Brain pericyte (primary cell): ENCODE results near the gene MBOAT7.
"Not testable (repeated sequence)": the region's sequence is repeated elsewhere in the genome, so short reads cannot be mapped to it uniquely, and the experiment has no call there.

Experiments used
- DNase-seq: peaks from one replicate; pipeline ENCODE4 v3.0.0-alpha.2; 2012; ENCODE audit warnings: low read depth, low spot score

The MBOAT7 gene

GRCh38 chr19:54209058-54209810 lies 19.9 kb upstream of the MBOAT7 start:
- DNase-seq: no peak

- DNase-seq: no peak
Observed at GRCh38 chr19:54208784-54209057, 19.3 kb upstream of the MBOAT7 start.

- DNase-seq: no peak
Observed at GRCh38 chr19:54207983-54208783, 18.8 kb upstream of the MBOAT7 start.

GRCh38 chr19:54207676-54207982 lies 18.2 kb upstream of the MBOAT7 start:
- no peak for DNase-seq

GRCh38 chr19:54207193-54207592 lies 17.8 kb upstream of the MBOAT7 start:
- DNase-seq: not testable (repeated sequence)

- DNase-seq: no peak
Observed at GRCh38 chr19:54206831-54207177, 17.4 kb upstream of the MBOAT7 start.

GRCh38 chr19:54206030-54206830 lies 16.9 kb upstream of the MBOAT7 start:
- no peak for DNase-seq

GRCh38 chr19:54204767-54205468 lies 15.5 kb upstream of the MBOAT7 start:
- no peak for DNase-seq

GRCh38 chr19:54203151-54203611 lies 13.8 kb upstream of the MBOAT7 start:
- DNase-seq: no peak

GRCh38 chr19:54201980-54202379 lies 12.6 kb upstream of the MBOAT7 start:
- no peak for DNase-seq

GRCh38 chr19:54201172-54201701 lies 11.9 kb upstream of the MBOAT7 start:
- no peak for DNase-seq

GRCh38 chr19:54199401-54199800 lies 10.0 kb upstream of the MBOAT7 start:
- no peak for DNase-seq

- no peak for DNase-seq
Observed at GRCh38 chr19:54197121-54197520, 7.7 kb upstream of the MBOAT7 start.

GRCh38 chr19:54196536-54196935 lies 7.2 kb upstream of the MBOAT7 start:
- DNase-seq: no peak

- DNase-seq: not testable (repeated sequence)
Observed at GRCh38 chr19:54194463-54194862, 5.1 kb upstream of the MBOAT7 start.

GRCh38 chr19:54193011-54193410 lies 3.6 kb upstream of the MBOAT7 start:
- DNase-seq: no peak

GRCh38 chr19:54191811-54192453 lies 2.6 kb upstream of the MBOAT7 start:
- DNase-seq: no peak

GRCh38 chr19:54191011-54191810 lies 1.8 kb upstream of the MBOAT7 start, which contains the start of gene TSEN34:
Gene TSEN34, plus strand, starts transcription at chr19:54191308. Its CDS starts 57 bp downstream, at chr19:54191365.
- DNase-seq: no peak

GRCh38 chr19:54190503-54191010 lies 1.2 kb upstream of the MBOAT7 start:
- peak; percentile 99 for DNase-seq
